ENCODE data around the gene APMAP. TPM values are rescaled to one million over a fixed set of nuclear protein-coding genes. Genes with fewer than 3 reads are reported as not detected.

APMAP gene
- total and polyA plus RNA-seq, 4 donors: 132 to 378 (median 234) TPM

DNA sequence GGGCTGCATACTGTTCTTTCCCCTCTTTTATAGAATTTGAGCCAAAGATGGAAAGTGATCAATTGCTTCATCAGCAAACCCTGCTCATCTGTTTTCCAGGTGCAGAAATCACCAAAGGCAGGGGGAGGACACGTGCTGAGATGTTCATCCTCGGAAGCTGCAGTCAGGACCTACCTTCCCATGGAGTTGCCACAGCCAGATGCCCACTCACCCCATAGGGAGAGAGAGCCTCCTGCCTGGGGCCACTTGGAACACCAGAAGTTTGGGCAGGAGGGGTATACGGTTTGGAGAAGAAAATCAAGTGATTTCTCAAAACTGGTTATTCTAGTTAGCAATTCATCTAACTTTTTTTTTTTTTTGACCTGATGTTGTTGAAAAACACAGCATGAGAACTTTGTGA lies 48.8 kb downstream of the APMAP start:
- Histone ChIP-seq H3K9me3 (ENCODE audit: control insufficient read depth in 4 of 4, low read length in 3 of 4) (no peaks in the 10 kb centered on the region), H3K27ac (ENCODE audit: low read depth in 1 of 2, low read length in 2 of 2) (no peak overlapping the region), H3K27me3 (ENCODE audit: control insufficient read depth in 4 of 4, insufficient read depth in 4 of 4, low read length in 3 of 4) (no peaks in the 10 kb centered on the region), H3K4me1 (ENCODE audit: control insufficient read depth in 4 of 4, insufficient read depth in 4 of 4, low read length in 3 of 4) (no peaks in the 10 kb centered on the region), H3K9ac (ENCODE audit: low read depth in 1 of 2, low read length in 2 of 2) (no peak overlapping the region), H3K36me3 (ENCODE audit: control insufficient read depth in 4 of 4, insufficient read depth in 3 of 4, low read depth in 1 of 4, low read length in 3 of 4) (no peaks in the 10 kb centered on the region), H3K4me3 (ENCODE audit: low read depth in 1 of 3, low read length in 3 of 3) (no peak overlapping the region)
- TF ChIP-seq NR2F2 (IDR thresholded peaks at IDR 0.05): no peak
- TF ChIP-seq, protein P1, sequence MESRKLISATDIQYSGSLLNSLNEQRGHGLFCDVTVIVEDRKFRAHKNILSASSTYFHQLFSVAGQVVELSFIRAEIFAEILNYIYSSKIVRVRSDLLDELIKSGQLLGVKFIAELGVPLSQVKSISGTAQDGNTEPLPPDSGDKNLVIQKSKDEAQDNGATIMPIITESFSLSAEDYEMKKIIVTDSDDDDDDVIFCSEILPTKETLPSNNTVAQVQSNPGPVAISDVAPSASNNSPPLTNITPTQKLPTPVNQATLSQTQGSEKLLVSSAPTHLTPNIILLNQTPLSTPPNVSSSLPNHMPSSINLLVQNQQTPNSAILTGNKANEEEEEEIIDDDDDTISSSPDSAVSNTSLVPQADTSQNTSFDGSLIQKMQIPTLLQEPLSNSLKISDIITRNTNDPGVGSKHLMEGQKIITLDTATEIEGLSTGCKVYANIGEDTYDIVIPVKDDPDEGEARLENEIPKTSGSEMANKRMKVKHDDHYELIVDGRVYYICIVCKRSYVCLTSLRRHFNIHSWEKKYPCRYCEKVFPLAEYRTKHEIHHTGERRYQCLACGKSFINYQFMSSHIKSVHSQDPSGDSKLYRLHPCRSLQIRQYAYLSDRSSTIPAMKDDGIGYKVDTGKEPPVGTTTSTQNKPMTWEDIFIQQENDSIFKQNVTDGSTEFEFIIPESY (IDR thresholded peaks at IDR 0.05): no peak
- no peak for TF ChIP-seq HNF4G (IDR thresholded peaks at IDR 0.05)
- no peak for TF ChIP-seq EGR1 (IDR thresholded peaks at IDR 0.05; ENCODE audit: low read depth in 2 of 2)
- TF ChIP-seq, protein P2, sequence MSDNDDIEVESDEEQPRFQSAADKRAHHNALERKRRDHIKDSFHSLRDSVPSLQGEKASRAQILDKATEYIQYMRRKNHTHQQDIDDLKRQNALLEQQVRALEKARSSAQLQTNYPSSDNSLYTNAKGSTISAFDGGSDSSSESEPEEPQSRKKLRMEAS (IDR thresholded peaks at IDR 0.05): no peak
- no peak for TF ChIP-seq FOXA1 (IDR thresholded peaks at IDR 0.05)
- TF ChIP-seq, protein P3, sequence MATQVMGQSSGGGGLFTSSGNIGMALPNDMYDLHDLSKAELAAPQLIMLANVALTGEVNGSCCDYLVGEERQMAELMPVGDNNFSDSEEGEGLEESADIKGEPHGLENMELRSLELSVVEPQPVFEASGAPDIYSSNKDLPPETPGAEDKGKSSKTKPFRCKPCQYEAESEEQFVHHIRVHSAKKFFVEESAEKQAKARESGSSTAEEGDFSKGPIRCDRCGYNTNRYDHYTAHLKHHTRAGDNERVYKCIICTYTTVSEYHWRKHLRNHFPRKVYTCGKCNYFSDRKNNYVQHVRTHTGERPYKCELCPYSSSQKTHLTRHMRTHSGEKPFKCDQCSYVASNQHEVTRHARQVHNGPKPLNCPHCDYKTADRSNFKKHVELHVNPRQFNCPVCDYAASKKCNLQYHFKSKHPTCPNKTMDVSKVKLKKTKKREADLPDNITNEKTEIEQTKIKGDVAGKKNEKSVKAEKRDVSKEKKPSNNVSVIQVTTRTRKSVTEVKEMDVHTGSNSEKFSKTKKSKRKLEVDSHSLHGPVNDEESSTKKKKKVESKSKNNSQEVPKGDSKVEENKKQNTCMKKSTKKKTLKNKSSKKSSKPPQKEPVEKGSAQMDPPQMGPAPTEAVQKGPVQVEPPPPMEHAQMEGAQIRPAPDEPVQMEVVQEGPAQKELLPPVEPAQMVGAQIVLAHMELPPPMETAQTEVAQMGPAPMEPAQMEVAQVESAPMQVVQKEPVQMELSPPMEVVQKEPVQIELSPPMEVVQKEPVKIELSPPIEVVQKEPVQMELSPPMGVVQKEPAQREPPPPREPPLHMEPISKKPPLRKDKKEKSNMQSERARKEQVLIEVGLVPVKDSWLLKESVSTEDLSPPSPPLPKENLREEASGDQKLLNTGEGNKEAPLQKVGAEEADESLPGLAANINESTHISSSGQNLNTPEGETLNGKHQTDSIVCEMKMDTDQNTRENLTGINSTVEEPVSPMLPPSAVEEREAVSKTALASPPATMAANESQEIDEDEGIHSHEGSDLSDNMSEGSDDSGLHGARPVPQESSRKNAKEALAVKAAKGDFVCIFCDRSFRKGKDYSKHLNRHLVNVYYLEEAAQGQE (IDR thresholded peaks at IDR 0.05): no peak
- no peak for TF ChIP-seq HNF4A (conservative IDR thresholded peaks at IDR 0.05)
- TF ChIP-seq FOXA2 (IDR thresholded peaks at IDR 0.05): no peak
- TF ChIP-seq TAF1 (conservative IDR thresholded peaks at IDR 0.05): no peak
- no peak for DNase-seq (ENCODE audit: low spot score)
- WGBS: 78% methylated on average over 3 of the region's 3 CpGs

DNA sequence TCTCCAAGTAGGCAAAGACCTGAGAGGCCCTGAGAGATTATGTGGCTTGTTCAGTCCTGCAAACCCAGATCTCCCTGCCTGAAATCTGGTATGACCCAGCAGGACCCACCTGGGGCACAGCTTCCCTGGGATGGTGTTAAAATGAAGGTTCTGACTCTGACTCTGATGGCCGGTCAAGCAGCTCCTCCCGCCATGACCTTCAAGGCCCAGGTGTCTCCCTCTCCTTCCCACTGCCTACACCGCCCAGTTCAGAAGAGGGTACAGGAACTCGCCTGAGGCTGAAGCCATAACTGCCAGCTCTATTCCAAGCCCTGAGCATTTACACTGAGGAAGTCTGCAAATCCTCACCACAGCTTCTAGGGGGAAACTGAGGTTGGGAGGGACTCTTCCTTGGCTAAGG lies 49.4 kb downstream of the APMAP start:
- no peak for DNase-seq (ENCODE audit: low spot score)
- no peaks in the 10 kb centered on the region for H3K4me1 ChIP-seq (ENCODE audit: control insufficient read depth in 4 of 4, insufficient read depth in 4 of 4, low read length in 3 of 4)
- H3K27ac ChIP-seq (ENCODE audit: low read depth in 1 of 2, low read length in 2 of 2): no peak overlapping the region
- H3K27me3 ChIP-seq (ENCODE audit: control insufficient read depth in 4 of 4, insufficient read depth in 4 of 4, low read length in 3 of 4): no peaks in the 10 kb centered on the region
- H3K36me3 ChIP-seq (ENCODE audit: control insufficient read depth in 4 of 4, insufficient read depth in 3 of 4, low read depth in 1 of 4, low read length in 3 of 4): no peaks in the 10 kb centered on the region
- H3K9ac ChIP-seq (ENCODE audit: low read depth in 1 of 2, low read length in 2 of 2): no peak overlapping the region
- no peak for TF ChIP-seq EGR1 (IDR thresholded peaks at IDR 0.05; ENCODE audit: low read depth in 2 of 2)
- no peak for TF ChIP-seq RXRA (IDR thresholded peaks at IDR 0.05)
- TF ChIP-seq, protein P3 (IDR thresholded peaks at IDR 0.05): no peak
- no peak for TF ChIP-seq FOXA1 (IDR thresholded peaks at IDR 0.05)
- TF ChIP-seq, protein P4, sequence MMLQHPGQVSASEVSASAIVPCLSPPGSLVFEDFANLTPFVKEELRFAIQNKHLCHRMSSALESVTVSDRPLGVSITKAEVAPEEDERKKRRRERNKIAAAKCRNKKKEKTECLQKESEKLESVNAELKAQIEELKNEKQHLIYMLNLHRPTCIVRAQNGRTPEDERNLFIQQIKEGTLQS (IDR thresholded peaks at IDR 0.05): no peak
- TF ChIP-seq GABPA (IDR thresholded peaks at IDR 0.05 in 1 of 2, conservative IDR thresholded peaks at IDR 0.05 in 1 of 2): no peak
- TF ChIP-seq HNF4G (IDR thresholded peaks at IDR 0.05): no peak
- no peak for TF ChIP-seq JUND (IDR thresholded peaks at IDR 0.05)
- no peak for TF ChIP-seq TAF1 (conservative IDR thresholded peaks at IDR 0.05)
- no peak for TF ChIP-seq SP1 (IDR thresholded peaks at IDR 0.05)
- no peak for TF ChIP-seq NR2F2 (IDR thresholded peaks at IDR 0.05)
- no peak for TF ChIP-seq HNF4A (conservative IDR thresholded peaks at IDR 0.05)
- TF ChIP-seq, protein P5, sequence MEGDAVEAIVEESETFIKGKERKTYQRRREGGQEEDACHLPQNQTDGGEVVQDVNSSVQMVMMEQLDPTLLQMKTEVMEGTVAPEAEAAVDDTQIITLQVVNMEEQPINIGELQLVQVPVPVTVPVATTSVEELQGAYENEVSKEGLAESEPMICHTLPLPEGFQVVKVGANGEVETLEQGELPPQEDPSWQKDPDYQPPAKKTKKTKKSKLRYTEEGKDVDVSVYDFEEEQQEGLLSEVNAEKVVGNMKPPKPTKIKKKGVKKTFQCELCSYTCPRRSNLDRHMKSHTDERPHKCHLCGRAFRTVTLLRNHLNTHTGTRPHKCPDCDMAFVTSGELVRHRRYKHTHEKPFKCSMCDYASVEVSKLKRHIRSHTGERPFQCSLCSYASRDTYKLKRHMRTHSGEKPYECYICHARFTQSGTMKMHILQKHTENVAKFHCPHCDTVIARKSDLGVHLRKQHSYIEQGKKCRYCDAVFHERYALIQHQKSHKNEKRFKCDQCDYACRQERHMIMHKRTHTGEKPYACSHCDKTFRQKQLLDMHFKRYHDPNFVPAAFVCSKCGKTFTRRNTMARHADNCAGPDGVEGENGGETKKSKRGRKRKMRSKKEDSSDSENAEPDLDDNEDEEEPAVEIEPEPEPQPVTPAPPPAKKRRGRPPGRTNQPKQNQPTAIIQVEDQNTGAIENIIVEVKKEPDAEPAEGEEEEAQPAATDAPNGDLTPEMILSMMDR (IDR thresholded peaks at IDR 0.05; ENCODE audit: low read depth, low read length, missing input control): no peak
- TF ChIP-seq RAD21 (IDR thresholded peaks at IDR 0.05): no peak
- TF ChIP-seq YY1 (IDR thresholded peaks at IDR 0.05): no peak
- TF ChIP-seq, protein P2 (IDR thresholded peaks at IDR 0.05): no peak
- TF ChIP-seq, protein P1 (IDR thresholded peaks at IDR 0.05): no peak
- no peak for TF ChIP-seq FOXA2 (IDR thresholded peaks at IDR 0.05)
- H3K4me3 ChIP-seq (ENCODE audit: low read depth in 1 of 3, low read length in 3 of 3): no peak overlapping the region
- no peaks in the 10 kb centered on the region for H3K9me3 ChIP-seq (ENCODE audit: control insufficient read depth in 4 of 4, low read length in 3 of 4)
- 97% methylated on average over 4 of the region's 4 CpGs for WGBS

All from liver (tissue), 9 donors.